Neuronal stem cell (in vitro differentiated cells): ENCODE measurements around the gene ITPK1.
A peak's percentile ranks its signal among the peaks of the same experiment; 100 is the strongest.
"Not testable (repeated sequence)": the region's sequence is repeated elsewhere in the genome, so short reads cannot be mapped to it uniquely, and the experiment has no call there.

Experiments
- DNase-seq: peaks from one replicate; pipeline ENCODE4 v3.0.0-alpha.2; 2013; ENCODE audit warnings: low spot score
- H2AFZ ChIP-seq: one replicate; pipeline ENCODE4 v1.6.1; 2013; ENCODE audit warnings: mild to moderate bottlenecking, low read length, inconsistent platforms
- H2AK5ac ChIP-seq: 2 replicates; pipeline ENCODE4 v1.6.1; 2013; ENCODE audit warnings: low read depth, mild to moderate bottlenecking, inconsistent platforms, low read length, moderate library complexity, mixed read lengths
- H2BK120ac ChIP-seq: 2 replicates; pipeline ENCODE4 v1.6.1; 2013; ENCODE audit warnings: low read depth, mild to moderate bottlenecking, inconsistent platforms, low read length, moderate library complexity, mixed read lengths
- H2BK12ac ChIP-seq: one replicate; pipeline ENCODE4 v1.6.1; 2013; ENCODE audit warnings: low read length, inconsistent platforms
- H2BK15ac ChIP-seq: 2 replicates; pipeline ENCODE4 v1.6.1; 2013; ENCODE audit warnings: mild to moderate bottlenecking, low read length, inconsistent platforms, mixed read lengths
- H2BK5ac ChIP-seq: one replicate; pipeline ENCODE4 v1.6.1; 2013; ENCODE audit warnings: inconsistent platforms, mild to moderate bottlenecking, low read length, moderate library complexity
- H3K14ac ChIP-seq: one replicate; pipeline ENCODE4 v1.6.1; 2013; ENCODE audit warnings: low read length, inconsistent platforms
- H3K18ac ChIP-seq: 2 replicates; pipeline ENCODE4 v1.6.1; 2013; ENCODE audit warnings: low read length, inconsistent platforms
- H3K23ac ChIP-seq: 2 replicates; pipeline ENCODE4 v1.6.1; 2013; ENCODE audit warnings: low read depth, mild to moderate bottlenecking, mixed read lengths, low read length, inconsistent platforms; ENCODE audit not compliant: poor library complexity
- H3K27ac ChIP-seq: replicated peaks from 3 replicates; pipeline ENCODE4 v1.5.1; 2013; ENCODE audit warnings: low read length, inconsistent platforms
- H3K27me3 ChIP-seq, 3 experiments: 2 replicates each; pipeline ENCODE4 v1.6.1; 2013; ENCODE audit warnings: low read length in 3 of 3, mild to moderate bottlenecking in 2 of 3, inconsistent platforms in 1 of 3, low read depth in 1 of 3, mixed read lengths in 1 of 3, moderate library complexity in 1 of 3; ENCODE audit not compliant: control insufficient read depth in 3 of 3, insufficient read depth in 3 of 3
- H3K36me3 ChIP-seq, 2 donors: replicated peaks in 1 of 2; 2 replicates each; pipeline ENCODE4 v1.6.1; 2013; ENCODE audit warnings: low read length in 2 of 2; ENCODE audit not compliant: control insufficient read depth in 2 of 2, insufficient read depth in 2 of 2
- H3K4ac ChIP-seq: 2 replicates; pipeline ENCODE4 v1.6.1; 2013; ENCODE audit warnings: inconsistent platforms, mild to moderate bottlenecking, low read length, moderate library complexity
- H3K4me1 ChIP-seq, 2 donors: 1 replicate in 1 of 2; 2 replicates in 1 of 2; pipeline ENCODE4 v1.6.1; 2013; ENCODE audit warnings: low read length in 2 of 2, low read depth in 1 of 2; ENCODE audit not compliant: control insufficient read depth in 2 of 2, insufficient read depth in 1 of 2
- H3K4me2 ChIP-seq: one replicate; pipeline ENCODE4 v1.6.1; 2013; ENCODE audit warnings: mild to moderate bottlenecking, low read length, inconsistent platforms; ENCODE audit not compliant: insufficient read depth, poor library complexity, severe bottlenecking
- H3K4me3 ChIP-seq, 2 donors: 2 replicates each; pipeline ENCODE4 v1.5.1; 2013; ENCODE audit warnings: low read length in 2 of 2, mild to moderate bottlenecking in 2 of 2, inconsistent platforms in 1 of 2, moderate library complexity in 1 of 2
- H3K79me1 ChIP-seq: one replicate; pipeline ENCODE4 v1.6.1; 2013; ENCODE audit warnings: low read depth, mild to moderate bottlenecking, inconsistent platforms, low read length, moderate library complexity
- H3K9ac ChIP-seq: one replicate; pipeline ENCODE4 v1.6.1; 2013; ENCODE audit warnings: mild to moderate bottlenecking, low read depth, low read length, inconsistent platforms; ENCODE audit not compliant: poor library complexity
- H3K9me3 ChIP-seq, 2 donors: replicated peaks in 1 of 2; 2 replicates each; pipeline versions ENCODE3 to v1.6.1; 2013; ENCODE audit warnings: low read length in 2 of 2, mild to moderate bottlenecking in 2 of 2, inconsistent platforms in 1 of 2, low read depth in 1 of 2, mixed read lengths in 1 of 2, moderate library complexity in 1 of 2; ENCODE audit not compliant: control insufficient read depth in 2 of 2, insufficient read depth in 1 of 2
- H4K8ac ChIP-seq: one replicate; pipeline ENCODE4 v1.6.1; 2013; ENCODE audit warnings: low read depth, mild to moderate bottlenecking, inconsistent platforms, low read length, moderate library complexity
- H4K91ac ChIP-seq: one replicate; pipeline ENCODE4 v1.6.1; 2013; ENCODE audit warnings: low read length, low read depth, mild to moderate bottlenecking, inconsistent platforms; ENCODE audit not compliant: poor library complexity
- WGBS, 2 donors: extraction: QIAGEN DNeasy Blood & Tissue Kit; methylation state at CpG; one replicate each; pipeline ENCODE4 v1.1.7; 2013; ENCODE audit warnings: missing lambda C conversion rate in 2 of 2, mixed read lengths in 1 of 2; ENCODE audit not compliant: insufficient read length in 2 of 2, insufficient replicate concordance in 1 of 2; ENCODE audit errors: extremely low coverage in 2 of 2; 5-methylcytosine and 5-hydroxymethylcytosine counted together

The ITPK1 gene

GRCh38 chr14:93114068-93114710, 1.5 kb downstream of the ITPK1 start:
- no peak overlapping the region for H2BK120ac ChIP-seq
- H3K36me3 ChIP-seq: no peaks in the 10 kb centered on the region
- H4K8ac ChIP-seq: no peak overlapping the region
- H3K27me3 ChIP-seq: peaks cover 0 to 14% (median 0%) of the 10 kb centered on the region in 3 experiments
- H2AK5ac ChIP-seq: peak overlapping the region; percentile 70
- H3K23ac ChIP-seq: no peak overlapping the region
- H2BK15ac ChIP-seq: no peak overlapping the region
- no CpG with 5 or more reads among the region's 18 CpGs for WGBS, 2 donors
- no peak overlapping the region for H2BK5ac ChIP-seq
- no peak overlapping the region for H3K14ac ChIP-seq
- no peaks in the 10 kb centered on the region for H3K79me1 ChIP-seq
- peak overlapping the region; percentile 58 for H3K18ac ChIP-seq
- no peak overlapping the region for H3K9ac ChIP-seq
- H4K91ac ChIP-seq: no peak overlapping the region
- H3K4me1 ChIP-seq: peaks cover 15 to 17% of the 10 kb centered on the region in 2 donors
- DNase-seq: peak; percentile 11
- peak overlapping the region; percentile 71 to 95 for H3K4me3 ChIP-seq
- H3K4me2 ChIP-seq: peak overlapping the region; percentile 94
- H3K27ac ChIP-seq: no peak overlapping the region
- H3K4ac ChIP-seq: no peak overlapping the region
- peak overlapping the region; percentile 95 for H2AFZ ChIP-seq
- no peaks in the 10 kb centered on the region for H3K9me3 ChIP-seq
- H2BK12ac ChIP-seq: no peak overlapping the region

DNA sequence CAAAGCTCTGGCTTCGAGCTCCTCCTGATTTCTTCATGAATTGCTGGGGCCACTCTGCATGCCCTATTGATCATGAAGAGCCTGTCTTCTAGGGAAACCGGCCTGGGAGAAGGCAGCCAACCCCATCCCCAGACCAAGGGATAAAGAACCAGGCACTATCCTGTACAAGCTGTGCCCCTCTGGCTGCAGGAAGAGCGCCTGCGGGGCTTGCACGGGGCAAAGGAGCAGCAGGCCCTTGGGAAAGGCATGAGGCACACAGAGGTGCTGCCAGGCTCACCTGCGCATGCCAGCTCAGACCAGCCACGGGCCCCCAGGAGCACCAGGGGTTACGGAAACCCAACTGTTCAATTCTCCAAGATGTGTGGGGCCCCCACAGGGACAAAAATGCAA, 2.1 kb downstream of the ITPK1 start:
- Histone ChIP-seq H3K14ac (no peak overlapping the region), H3K4ac (no peak overlapping the region), H2BK5ac (no peak overlapping the region), H4K91ac (no peak overlapping the region), H2AK5ac (peak overlapping the region; percentile 70), H2BK15ac (no peak overlapping the region), H3K23ac (no peak overlapping the region), H3K27me3 (peaks cover 0 to 14% (median 0%) of the 10 kb centered on the region in 3 experiments), H2BK120ac (no peak overlapping the region), H3K36me3 (no peaks in the 10 kb centered on the region), H3K9ac (no peak overlapping the region), H4K8ac (no peak overlapping the region), H2BK12ac (no peak overlapping the region), H3K18ac (peak overlapping the region; percentile 67), H3K4me1 (peaks cover 15 to 17% of the 10 kb centered on the region in 2 donors), H3K9me3 (no peaks in the 10 kb centered on the region), H3K4me2 (peak overlapping the region; percentile 14), H3K79me1 (no peaks in the 10 kb centered on the region), H3K4me3 (peak overlapping the region in 1 of 2 donors; percentile 7), H3K27ac (no peak overlapping the region), H2AFZ (no peak overlapping the region)
- DNase-seq: no peak
- no CpG with 5 or more reads among the region's 8 CpGs for WGBS, 2 donors

GRCh38 chr14:93112891-93113677, 2.6 kb downstream of the ITPK1 start:
- Histone ChIP-seq H3K9ac (no peak overlapping the region), H2BK5ac (no peak overlapping the region), H2BK15ac (no peak overlapping the region), H3K18ac (no peak overlapping the region), H4K91ac (no peak overlapping the region), H3K23ac (no peak overlapping the region), H4K8ac (no peak overlapping the region), H3K4ac (no peak overlapping the region), H2BK12ac (no peak overlapping the region), H3K4me3 (peak overlapping the region in 1 of 2 donors; percentile 7), H3K4me2 (peak overlapping the region; percentile 14), H3K79me1 (no peaks in the 10 kb centered on the region), H3K4me1 (peaks cover 15 to 17% of the 10 kb centered on the region in 2 donors), H3K14ac (no peak overlapping the region), H2AFZ (peak overlapping the region; percentile 13), H3K9me3 (no peaks in the 10 kb centered on the region), H2BK120ac (no peak overlapping the region), H3K27me3 (peaks cover 0 to 14% (median 0%) of the 10 kb centered on the region in 3 experiments), H3K36me3 (no peaks in the 10 kb centered on the region), H2AK5ac (no peak overlapping the region), H3K27ac (no peak overlapping the region)
- peak; percentile 73 for DNase-seq
- no CpG with 5 or more reads among the region's 15 CpGs for WGBS, 2 donors

DNA sequence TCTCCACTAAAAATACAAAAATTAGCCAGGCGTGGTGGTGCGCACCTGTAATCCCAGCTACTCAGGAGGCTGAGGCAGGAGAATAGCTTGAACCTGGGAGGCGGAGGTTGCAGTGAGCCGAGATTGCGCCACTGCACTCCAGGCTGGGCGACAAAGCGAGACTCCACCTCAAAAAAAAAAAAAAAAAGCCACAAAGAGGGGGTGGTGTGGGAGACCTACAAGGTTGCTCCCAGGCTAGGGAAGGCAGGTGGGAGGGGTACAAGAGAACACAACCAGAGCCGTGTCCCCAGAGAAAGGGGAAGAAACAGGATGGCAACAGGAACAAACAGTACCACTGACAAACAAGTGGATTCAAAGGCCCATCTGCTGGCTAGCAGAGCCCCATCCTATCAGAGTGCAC, 4.2 kb downstream of the ITPK1 start:
- Histone ChIP-seq H3K27me3 (peaks cover 0 to 14% (median 0%) of the 10 kb centered on the region in 3 experiments), H3K4me1 (peaks cover 15 to 16% of the 10 kb centered on the region in 2 donors)
- H3K4me2 ChIP-seq, H2BK15ac ChIP-seq, H4K8ac ChIP-seq, H3K9ac ChIP-seq, H3K79me1 ChIP-seq, H3K4ac ChIP-seq, H3K9me3 ChIP-seq, H2AK5ac ChIP-seq, H3K4me3 ChIP-seq, H3K18ac ChIP-seq, H2BK12ac ChIP-seq, H3K23ac ChIP-seq, H4K91ac ChIP-seq, H2BK5ac ChIP-seq, H2AFZ ChIP-seq, H2BK120ac ChIP-seq, DNase-seq, H3K36me3 ChIP-seq, H3K14ac ChIP-seq, H3K27ac ChIP-seq: not testable (repeated sequence)
- WGBS, 2 donors: no CpG with 5 or more reads among the region's 8 CpGs
